A549 (cell line): ENCODE measurements around the gene TBC1D24.

Experiments used
- CBX2 ChIP-seq: fragments of 200-600 bp; sonication (generic); IDR thresholded peaks from 2 replicates; pipeline ENCODE4 v1.6.1; 2016; ENCODE audit warnings: low read depth, mild to moderate bottlenecking, borderline replicate concordance
- CEBPB ChIP-seq, 2 experiments: fragments of >200 bp in 1 of 2; sonication (Bioruptor Twin) in 1 of 2; formaldehyde crosslinking in 1 of 2; IDR thresholded peaks; 2 replicates each; pipeline ENCODE4 v1.6.1; 2012 to 2016
- CHD4 ChIP-seq: fragments of 200-600 bp; sonication (generic); IDR thresholded peaks from 2 replicates; pipeline ENCODE4 v1.6.1; 2016; ENCODE audit warnings: antibody characterized with exemption, mild to moderate bottlenecking, borderline replicate concordance
- FOSL2 ChIP-seq, 2 experiments: fragments of 450-650 bp in 1 of 2; fragments of >200 bp in 1 of 2; sonication (Bioruptor Twin) in 1 of 2; formaldehyde crosslinking; IDR thresholded peaks; 2 replicates each; pipeline versions ENCODE4 v1.5.0 to v1.6.1; 2016 to 2020; ENCODE audit warnings: mild to moderate bottlenecking in 1 of 2, moderate library complexity in 1 of 2
- HOXA7 ChIP-seq: fragments of 250-450 bp; sonication (Bioruptor Pico); IDR thresholded peaks from 2 replicates; pipeline ENCODE4 v1.5.0; 2020; ENCODE audit warnings: mild to moderate bottlenecking, moderate library complexity
- JUNB ChIP-seq: fragments of >200 bp; sonication (Bioruptor Twin); formaldehyde crosslinking; IDR thresholded peaks from 2 replicates; pipeline ENCODE4 v1.6.1; 2016
- KDM1A ChIP-seq: fragments of 200-600 bp; sonication (generic); IDR thresholded peaks from 2 replicates; pipeline ENCODE4 v1.6.1; 2016; ENCODE audit warnings: low read depth, mild to moderate bottlenecking
- NPAS2 ChIP-seq: fragments of 250-450 bp; sonication (Bioruptor Pico); IDR thresholded peaks from 2 replicates; pipeline ENCODE4 v1.8.0; 2022; ENCODE audit warnings: mild to moderate bottlenecking, moderate library complexity, borderline replicate concordance
- PHF8 ChIP-seq: fragments of 200-600 bp; sonication (generic); IDR thresholded peaks from 2 replicates; pipeline ENCODE4 v1.6.1; 2016; ENCODE audit warnings: low read depth, mild to moderate bottlenecking, antibody characterized with exemption, moderate library complexity, borderline replicate concordance
- SMC3 ChIP-seq: fragments of >200 bp; sonication (Bioruptor Twin); formaldehyde crosslinking; IDR thresholded peaks from 3 replicates; pipeline ENCODE4 v1.6.1; 2018; ENCODE audit warnings: inconsistent platforms
- ZNF302 ChIP-seq: fragments of 250-450 bp; sonication (Bioruptor Pico); IDR thresholded peaks from 2 replicates; pipeline ENCODE4 v1.9.0; 2021; ENCODE audit warnings: inconsistent platforms, mild to moderate bottlenecking, moderate library complexity
- TF ChIP-seq, protein P1 (sequence below): fragments of 200-600 bp; sonication (generic); IDR thresholded peaks from 2 replicates; pipeline ENCODE4 v1.6.1; 2016; ENCODE audit warnings: antibody characterized with exemption, mild to moderate bottlenecking, moderate library complexity
- TF ChIP-seq, protein P2 (sequence below): fragments of >200 bp; sonication (Bioruptor Twin); formaldehyde crosslinking; IDR thresholded peaks from 3 replicates; pipeline ENCODE4 v1.5.1; 2016

DNA sequence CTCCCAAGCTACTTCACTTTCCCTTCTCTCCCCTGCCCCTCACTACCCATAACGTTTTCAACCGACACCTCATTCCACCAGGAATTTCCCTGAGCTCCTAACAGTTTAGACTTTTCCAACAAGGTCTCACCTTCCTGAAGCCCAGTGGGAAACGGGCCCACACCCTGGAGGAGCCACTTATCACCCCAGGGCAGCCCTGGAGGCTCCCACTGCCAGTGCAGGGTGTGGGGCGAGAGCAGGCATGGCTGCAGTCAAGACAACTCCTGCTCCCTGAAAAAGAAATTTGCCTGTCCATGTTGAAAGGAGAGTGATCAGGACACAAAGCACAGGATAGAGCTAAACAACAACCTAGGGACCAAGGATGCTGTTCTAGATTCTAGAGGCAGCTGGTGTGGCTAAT is 47.4 kb upstream of the TBC1D24 start:
- TF ChIP-seq KDM1A (no peak), CBX2 (no peak), CEBPB (IDR thresholded peaks at IDR 0.05) (no peak), SMC3 (no peak), NPAS2 (CRISPR knock-in tag) (no peak), HOXA7 (no peak), ZNF302 (CRISPR knock-in tag) (no peak), CHD4 (no peak), FOSL2 (IDR thresholded peaks at IDR 0.05) (no peak), FOSL2 (CRISPR knock-in tag; IDR thresholded peaks at IDR 0.05) (no peak), JUNB (no peak), PHF8 (no peak)
- TF ChIP-seq, protein P1, sequence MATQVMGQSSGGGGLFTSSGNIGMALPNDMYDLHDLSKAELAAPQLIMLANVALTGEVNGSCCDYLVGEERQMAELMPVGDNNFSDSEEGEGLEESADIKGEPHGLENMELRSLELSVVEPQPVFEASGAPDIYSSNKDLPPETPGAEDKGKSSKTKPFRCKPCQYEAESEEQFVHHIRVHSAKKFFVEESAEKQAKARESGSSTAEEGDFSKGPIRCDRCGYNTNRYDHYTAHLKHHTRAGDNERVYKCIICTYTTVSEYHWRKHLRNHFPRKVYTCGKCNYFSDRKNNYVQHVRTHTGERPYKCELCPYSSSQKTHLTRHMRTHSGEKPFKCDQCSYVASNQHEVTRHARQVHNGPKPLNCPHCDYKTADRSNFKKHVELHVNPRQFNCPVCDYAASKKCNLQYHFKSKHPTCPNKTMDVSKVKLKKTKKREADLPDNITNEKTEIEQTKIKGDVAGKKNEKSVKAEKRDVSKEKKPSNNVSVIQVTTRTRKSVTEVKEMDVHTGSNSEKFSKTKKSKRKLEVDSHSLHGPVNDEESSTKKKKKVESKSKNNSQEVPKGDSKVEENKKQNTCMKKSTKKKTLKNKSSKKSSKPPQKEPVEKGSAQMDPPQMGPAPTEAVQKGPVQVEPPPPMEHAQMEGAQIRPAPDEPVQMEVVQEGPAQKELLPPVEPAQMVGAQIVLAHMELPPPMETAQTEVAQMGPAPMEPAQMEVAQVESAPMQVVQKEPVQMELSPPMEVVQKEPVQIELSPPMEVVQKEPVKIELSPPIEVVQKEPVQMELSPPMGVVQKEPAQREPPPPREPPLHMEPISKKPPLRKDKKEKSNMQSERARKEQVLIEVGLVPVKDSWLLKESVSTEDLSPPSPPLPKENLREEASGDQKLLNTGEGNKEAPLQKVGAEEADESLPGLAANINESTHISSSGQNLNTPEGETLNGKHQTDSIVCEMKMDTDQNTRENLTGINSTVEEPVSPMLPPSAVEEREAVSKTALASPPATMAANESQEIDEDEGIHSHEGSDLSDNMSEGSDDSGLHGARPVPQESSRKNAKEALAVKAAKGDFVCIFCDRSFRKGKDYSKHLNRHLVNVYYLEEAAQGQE: no peak
- TF ChIP-seq, protein P2, sequence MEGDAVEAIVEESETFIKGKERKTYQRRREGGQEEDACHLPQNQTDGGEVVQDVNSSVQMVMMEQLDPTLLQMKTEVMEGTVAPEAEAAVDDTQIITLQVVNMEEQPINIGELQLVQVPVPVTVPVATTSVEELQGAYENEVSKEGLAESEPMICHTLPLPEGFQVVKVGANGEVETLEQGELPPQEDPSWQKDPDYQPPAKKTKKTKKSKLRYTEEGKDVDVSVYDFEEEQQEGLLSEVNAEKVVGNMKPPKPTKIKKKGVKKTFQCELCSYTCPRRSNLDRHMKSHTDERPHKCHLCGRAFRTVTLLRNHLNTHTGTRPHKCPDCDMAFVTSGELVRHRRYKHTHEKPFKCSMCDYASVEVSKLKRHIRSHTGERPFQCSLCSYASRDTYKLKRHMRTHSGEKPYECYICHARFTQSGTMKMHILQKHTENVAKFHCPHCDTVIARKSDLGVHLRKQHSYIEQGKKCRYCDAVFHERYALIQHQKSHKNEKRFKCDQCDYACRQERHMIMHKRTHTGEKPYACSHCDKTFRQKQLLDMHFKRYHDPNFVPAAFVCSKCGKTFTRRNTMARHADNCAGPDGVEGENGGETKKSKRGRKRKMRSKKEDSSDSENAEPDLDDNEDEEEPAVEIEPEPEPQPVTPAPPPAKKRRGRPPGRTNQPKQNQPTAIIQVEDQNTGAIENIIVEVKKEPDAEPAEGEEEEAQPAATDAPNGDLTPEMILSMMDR: no peak
